Testis (tissue), 3 donors: Measurements from ENCODE around the gene STX1A. TPM values are rescaled to one million over a fixed set of nuclear protein-coding genes. Genes with fewer than 3 reads are reported as not detected.

Experiments
- DNase-seq: peaks from one replicate; pipeline ENCODE4 v3.0.0-alpha.2; 2019
- H3K27ac ChIP-seq, 2 donors: fragments of 200-600 bp; sonication (generic); one replicate each; pipeline ENCODE4 v1.5.1; 2019
- H3K27me3 ChIP-seq: fragments of 200-600 bp; sonication (generic); one replicate; pipeline ENCODE4 v1.5.1; 2019
- H3K36me3 ChIP-seq: fragments of 200-600 bp; sonication (generic); one replicate; pipeline ENCODE4 v1.5.1; 2017; ENCODE audit warnings: low read depth; ENCODE audit errors: missing control alignments
- H3K4me1 ChIP-seq: fragments of 200-600 bp; sonication (generic); one replicate; pipeline ENCODE4 v1.5.1; 2019
- H3K4me3 ChIP-seq, 2 donors: fragments of 200-600 bp; sonication (generic); one replicate each; pipeline ENCODE4 v1.5.1; 2017 to 2019
- H3K9me3 ChIP-seq: fragments of 200-600 bp; sonication (generic); one replicate; pipeline ENCODE4 v1.5.1; 2017
- CTCF ChIP-seq, 3 experiments: fragments of 450-650 bp in 2 of 3; fragments of 200-600 bp in 1 of 3; sonication (generic) in 1 of 3; IDR thresholded peaks; one replicate each; pipeline ENCODE4 v1.5.1; 2016 to 2019; ENCODE audit warnings: antibody characterized with exemption in 3 of 3, mild to moderate bottlenecking in 2 of 3, moderate library complexity in 1 of 3
- POLR2A ChIP-seq: fragments of 450-650 bp; IDR thresholded peaks from one replicate; pipeline ENCODE4 v1.6.1; 2017; ENCODE audit warnings: antibody characterized with exemption, mild to moderate bottlenecking, moderate library complexity
- WGBS, 2 donors: methylation state at CpG; one replicate each; pipeline ENCODE4 v1.1.5; 2018; 5-methylcytosine and 5-hydroxymethylcytosine counted together
- intact Hi-C: fragments of 100-400 bp; cut with DNase I; formaldehyde crosslinking; loops from one replicate; pipeline ENCODE4 v1.15.1; 2023; ENCODE audit warnings: low total_unique reads
- microRNA counts, 2 donors: library from miRNA; unstranded; fragments of <30 nt; microRNA quantifications; one replicate each; lab custom pipeline; 2016
- microRNA-seq, 2 donors: library from miRNA; unstranded; fragments of <30 nt; microRNA quantifications; one replicate each; pipeline ENCODE4, GENCODE V29; 2016; ENCODE audit warnings: borderline number of aligned reads in 2 of 2, borderline replicate concordance in 1 of 2
- polyA plus RNA-seq: library from polyadenylated mRNA; stranded (reverse); fragments of 350-450 nt; fragmentation: Illumina TruSeq; extraction: RNeasy Lipid Tissue Mini Kit (QIAGEN cat#74804); gene quantifications from one replicate; pipeline ENCODE4 v1.2.3, GENCODE V29; 2014; ENCODE audit warnings: low read depth, low replicate concordance; ENCODE audit not compliant: insufficient read depth
- small RNA-seq, 2 donors: library from RNA; depleted of rRNA; stranded (forward); fragments of <200 nt; gene quantifications; one replicate each; pipeline ENCODE3, GENCODE V24; 2016
- total RNA-seq, 2 donors: library from RNA; depleted of rRNA; stranded (reverse); fragments of >200 nt; gene quantifications; one replicate each; pipeline ENCODE4 v1.2.3, GENCODE V29; 2016

The STX1A gene
- total and polyA plus RNA-seq, 3 donors from 2014 or later = 13.2 to 28.2 (median 24.7) TPM

GRCh38 chr7:73650524-73650923, 68.9 kb downstream of the STX1A start:
- Histone ChIP-seq H3K9me3 (no peaks in the 10 kb centered on the region), H3K4me1 (peaks cover 4% of the 10 kb centered on the region), H3K4me3 (no peak overlapping the region), H3K27ac (no peak overlapping the region), H3K36me3 (no peaks in the 10 kb centered on the region), H3K27me3 (no peaks in the 10 kb centered on the region)
- no peak for DNase-seq
- no peak for TF ChIP-seq CTCF (IDR thresholded peaks at IDR 0.05)
- intact Hi-C loops = no loop called here
- WGBS, 2 donors = 81 to 89% methylated on average over 5 of the region's 5 CpGs

GRCh38 chr7:73649576-73649975, 69.9 kb downstream of the STX1A start:
- intact Hi-C loops = no loop called here
- Histone ChIP-seq H3K27ac (no peak overlapping the region), H3K4me3 (no peak overlapping the region), H3K4me1 (peaks cover 4% of the 10 kb centered on the region), H3K36me3 (no peaks in the 10 kb centered on the region), H3K27me3 (no peaks in the 10 kb centered on the region), H3K9me3 (no peaks in the 10 kb centered on the region)
- DNase-seq = no peak
- TF ChIP-seq CTCF (IDR thresholded peaks at IDR 0.05) (no peak), POLR2A (no peak)
- WGBS, 2 donors = 57 to 60% methylated on average over 9 of the region's 9 CpGs

MicroRNAs within 50 kb of the gene (microRNA counts, 767-probe panel; counts per million panel counts)
- 0 to 152 counts per million in 2 donors for microRNA hsa-miR-4284 (lab: Ali Mortazavi, UCI)

Small RNA genes lying within 50 kb of the gene (microRNA-seq; reads per million reads assigned to microRNA genes)
- gene MIR4284 = 0 reads per million in 2 donors

Small RNA genes lying within 50 kb of the gene (small RNA-seq; reads per million reads assigned to genes)
- gene MIR4284 (0 reads per million in 2 donors), gene RN7SL265P (0 reads per million in 2 donors)

Other genes starting within 250 kb of the STX1A start
- gene BAZ1B, start 197.4 kb downstream of the STX1A start, total RNA-seq = 10 to 100 TPM; 59.4 to 72.8 TPM
- 30.8 TPM for gene BAZ1B, start 197.4 kb downstream of the STX1A start, polyA plus RNA-seq
- gene BCL7B, start 162.0 kb downstream of the STX1A start, total RNA-seq = 10 to 100 TPM; 83.0 to 91.1 TPM
- gene BCL7B, start 162.0 kb downstream of the STX1A start, polyA plus RNA-seq = 88.9 TPM
- 100 to 1,000 TPM; 211 to 224 TPM for gene TBL2, start 141.1 kb downstream of the STX1A start, total RNA-seq
- 579 TPM for gene TBL2, start 141.1 kb downstream of the STX1A start, polyA plus RNA-seq
- 100 to 1,000 TPM; 160 to 215 TPM for gene MLXIPL, start 95.1 kb downstream of the STX1A start, total RNA-seq
- 34.2 TPM for gene MLXIPL, start 95.1 kb downstream of the STX1A start, polyA plus RNA-seq
- 10 to 100 TPM; 15.0 to 24.8 TPM for gene VPS37D, start 51.8 kb downstream of the STX1A start, total RNA-seq
- 10.3 TPM for gene VPS37D, start 51.8 kb downstream of the STX1A start, polyA plus RNA-seq
- 10 to 100 TPM; 19.7 to 25.0 TPM for gene DNAJC30, start 36.2 kb downstream of the STX1A start, total RNA-seq
- gene DNAJC30, start 36.2 kb downstream of the STX1A start, polyA plus RNA-seq = 27.7 TPM
- gene BUD23, start 36.1 kb downstream of the STX1A start, total RNA-seq = 100 to 1,000 TPM; 241 to 252 TPM
- 231 TPM for gene BUD23, start 36.1 kb downstream of the STX1A start, polyA plus RNA-seq
- gene ABHD11, start 19.1 kb upstream of the STX1A start, total RNA-seq = 10 to 100 TPM; 29.0 to 33.1 TPM
- 21.6 TPM for gene ABHD11, start 19.1 kb upstream of the STX1A start, polyA plus RNA-seq
- 1 to 10 TPM; 1.9 to 5.1 TPM for gene CLDN3, start 50.6 kb upstream of the STX1A start, total RNA-seq
- gene CLDN3, start 50.6 kb upstream of the STX1A start, polyA plus RNA-seq = 6.1 TPM
- under 1 TPM; 0.93 to 0.94 TPM for gene CLDN4, start 111.3 kb upstream of the STX1A start, total RNA-seq
- gene CLDN4, start 111.3 kb upstream of the STX1A start, polyA plus RNA-seq = 4.3 TPM
- gene METTL27, start 122.8 kb upstream of the STX1A start, total RNA-seq = 1 to 10 TPM; 3.5 to 3.7 TPM
- 5.6 TPM for gene METTL27, start 122.8 kb upstream of the STX1A start, polyA plus RNA-seq
- gene TMEM270, start 141.5 kb upstream of the STX1A start, total RNA-seq = 10 to 100 TPM; 37.3 to 70.1 TPM
- 113 TPM for gene TMEM270, start 141.5 kb upstream of the STX1A start, polyA plus RNA-seq